HuH-7 (cell line): Measurements from ENCODE around the gene NODAL.
A peak's percentile ranks its signal among the peaks of the same experiment; 100 is the strongest.

Experiments used
- DNase-seq: peaks from one replicate; pipeline ENCODE4 v3.0.0; 2011; ENCODE audit warnings: low spot score

The NODAL gene

DNA sequence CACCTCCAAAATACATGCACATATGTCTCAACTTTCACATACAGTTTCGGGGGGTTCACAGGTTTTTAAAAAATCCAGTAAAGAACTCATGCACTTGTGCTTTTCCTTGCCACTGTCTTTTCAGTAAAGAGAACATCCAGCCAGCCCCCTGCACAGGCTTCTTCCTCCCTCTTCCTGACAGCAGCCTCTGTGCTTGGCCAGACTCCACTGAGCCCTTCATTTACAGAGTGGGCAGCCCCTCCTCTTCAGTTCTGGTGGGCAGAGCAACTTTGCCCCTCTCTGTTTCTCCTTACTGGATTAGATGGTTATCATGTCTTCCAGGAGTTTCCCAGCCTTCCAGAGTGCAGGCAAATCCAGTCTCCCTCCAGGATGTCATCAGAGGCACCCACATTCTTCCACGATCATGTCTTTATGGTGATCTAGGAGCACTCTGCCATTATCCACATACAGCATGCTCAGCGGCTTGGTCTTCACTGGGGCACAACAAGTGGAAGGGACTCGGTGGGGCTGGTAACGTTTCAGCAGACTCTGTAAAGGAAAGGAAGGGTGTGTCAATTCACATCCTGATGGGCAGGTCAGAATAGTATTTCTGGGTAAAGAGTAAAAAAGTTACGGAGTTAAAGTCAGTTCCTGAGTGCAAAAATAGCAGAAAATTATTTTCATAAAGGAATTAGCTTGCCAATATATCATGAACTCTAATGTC, 8.8 kb downstream of the NODAL start:
- no peak for DNase-seq

DNA sequence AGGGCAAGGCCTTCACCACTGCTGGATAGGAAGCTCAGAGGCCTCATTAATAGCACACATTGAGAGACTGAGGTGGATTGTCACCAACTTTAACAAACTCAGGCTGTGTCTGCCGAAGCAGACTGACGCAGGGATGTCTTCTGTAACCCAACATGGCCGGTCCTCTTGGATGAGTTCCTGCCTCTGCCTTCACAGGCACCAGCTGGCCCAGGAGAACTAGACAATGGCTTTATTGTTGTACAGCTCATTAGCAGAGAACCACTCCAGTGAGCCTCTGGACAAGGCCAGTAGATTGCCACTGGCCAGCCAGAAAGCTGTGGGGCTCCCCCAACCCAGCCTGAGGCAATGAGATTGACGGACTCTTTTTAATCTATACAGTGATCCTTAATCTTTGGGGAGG, 9.4 kb downstream of the NODAL start:
- no peak for DNase-seq

DNA sequence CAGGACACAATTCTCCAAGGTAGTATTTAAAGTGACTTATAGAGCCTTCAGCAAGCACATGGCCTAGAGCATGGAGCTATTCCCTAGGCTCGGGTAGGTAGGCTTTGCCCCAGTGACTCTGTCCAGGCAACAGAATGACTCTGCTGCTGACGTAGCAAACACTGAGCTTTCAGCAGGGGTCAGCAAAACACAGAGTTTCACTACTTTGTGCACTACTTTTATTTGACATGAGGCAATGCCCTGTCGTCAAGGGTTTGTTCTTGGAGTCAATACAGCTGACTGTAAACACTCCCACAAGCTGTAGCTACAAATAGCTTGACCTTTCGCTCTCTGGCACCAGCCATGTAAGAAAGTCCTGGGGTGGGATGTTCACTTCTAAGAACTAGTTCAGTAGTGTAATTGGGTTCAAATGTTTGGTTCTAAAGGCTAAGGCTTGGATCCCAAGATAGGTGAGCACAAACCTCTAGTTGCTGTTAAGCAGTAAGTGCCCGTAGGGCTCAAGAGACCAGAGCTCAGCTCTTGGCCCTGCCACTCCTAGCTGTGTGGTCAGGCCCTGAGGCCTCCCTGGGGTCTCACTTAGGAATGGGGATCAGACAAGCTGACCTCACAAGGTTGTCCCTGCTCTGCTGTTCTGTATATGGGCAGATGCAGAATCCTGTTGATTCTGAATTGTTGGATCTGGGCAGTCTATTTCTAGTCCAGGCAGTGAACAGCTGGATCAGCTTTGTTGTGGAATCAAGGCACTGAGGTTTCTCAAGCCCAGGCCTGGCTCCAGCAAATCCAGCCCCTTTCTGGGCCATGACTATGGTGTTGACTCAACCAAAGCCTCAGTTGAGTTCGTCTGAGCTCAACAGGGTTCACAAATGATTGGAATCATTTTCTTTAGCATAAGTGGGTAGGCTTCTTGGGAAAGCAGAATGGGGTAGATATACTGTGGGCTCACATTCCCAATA, 10.7 kb downstream of the NODAL start:
- DNase-seq, result peak; percentile 67

DNA sequence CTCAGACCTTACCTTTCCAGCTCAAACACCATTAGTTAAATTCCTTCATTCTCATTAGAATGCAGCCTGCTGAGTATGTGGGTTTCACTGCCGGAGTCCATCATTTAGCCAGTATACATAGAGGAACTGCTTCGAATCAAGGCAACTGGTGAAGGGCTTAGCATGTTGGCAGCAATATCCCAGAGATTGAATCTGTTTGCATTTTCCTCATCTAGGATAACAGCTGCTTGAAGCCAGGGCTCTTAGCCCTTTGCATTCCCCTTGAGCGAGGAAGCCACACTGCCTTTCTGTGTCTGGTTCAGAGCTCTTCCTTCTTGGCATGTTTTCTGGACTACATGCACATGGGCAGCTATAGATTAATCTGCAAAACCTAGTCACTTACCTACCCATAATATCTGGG, 14.7 kb downstream of the NODAL start:
- no peak for DNase-seq

DNA sequence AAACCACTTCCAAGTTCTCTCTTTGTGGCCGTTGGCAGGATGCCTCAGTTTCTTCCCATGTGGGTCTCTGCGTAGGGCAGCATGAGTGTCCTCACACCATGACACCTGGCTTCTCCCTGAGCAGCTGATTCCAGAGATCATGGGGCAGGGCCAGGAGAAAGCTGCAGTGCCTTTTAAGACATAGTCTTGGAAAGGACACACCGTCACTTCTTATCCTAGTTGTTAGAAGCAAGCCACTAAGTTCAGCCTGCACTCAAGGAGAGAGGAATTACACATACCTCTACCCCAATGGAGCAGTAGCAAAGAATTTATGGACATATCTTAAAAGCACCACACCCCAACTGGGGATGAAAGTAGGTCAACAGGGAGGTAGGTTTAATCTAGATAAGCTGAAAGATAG, 16.4 kb downstream of the NODAL start:
- DNase-seq, result no peak

DNA sequence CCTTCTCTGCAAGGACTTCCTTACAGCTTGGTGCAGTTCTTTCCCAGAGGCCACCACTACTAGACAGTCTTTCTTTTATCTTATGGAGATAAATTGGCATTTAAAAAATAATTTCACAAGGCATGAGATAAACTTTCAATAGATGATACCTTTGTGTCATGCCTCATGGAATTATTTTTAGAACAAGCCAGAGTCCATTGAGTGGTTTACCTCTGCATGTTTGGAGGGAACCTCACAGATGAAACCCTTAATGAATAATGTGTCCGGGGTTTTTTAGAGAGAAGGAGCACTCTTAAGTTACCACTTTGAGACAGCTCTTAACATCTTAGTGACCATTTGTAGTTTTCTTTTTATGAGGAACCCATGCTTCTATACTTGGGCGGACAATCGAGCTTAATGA, 17.2 kb downstream of the NODAL start:
- no peak for DNase-seq

DNA sequence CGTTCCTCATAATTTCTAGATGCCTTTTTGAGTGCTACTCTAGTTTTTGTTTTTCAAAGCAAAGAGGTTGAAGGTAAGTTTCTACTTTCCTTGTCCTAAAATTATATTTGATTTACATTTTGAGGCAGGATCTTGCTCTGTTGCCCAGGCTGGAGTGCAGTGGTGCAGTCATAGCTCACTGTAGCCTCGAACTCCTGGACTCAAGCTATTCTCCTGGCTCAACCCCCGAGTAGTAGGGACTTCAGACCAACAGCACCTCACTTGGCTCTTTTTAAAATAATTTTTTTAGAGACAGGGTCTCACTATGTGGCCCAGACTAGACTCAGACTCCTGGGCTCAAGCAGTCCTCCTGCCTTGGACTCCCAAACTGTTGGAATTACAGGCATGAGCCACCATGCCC, 22.8 kb downstream of the NODAL start:
- DNase-seq, result no peak

DNA sequence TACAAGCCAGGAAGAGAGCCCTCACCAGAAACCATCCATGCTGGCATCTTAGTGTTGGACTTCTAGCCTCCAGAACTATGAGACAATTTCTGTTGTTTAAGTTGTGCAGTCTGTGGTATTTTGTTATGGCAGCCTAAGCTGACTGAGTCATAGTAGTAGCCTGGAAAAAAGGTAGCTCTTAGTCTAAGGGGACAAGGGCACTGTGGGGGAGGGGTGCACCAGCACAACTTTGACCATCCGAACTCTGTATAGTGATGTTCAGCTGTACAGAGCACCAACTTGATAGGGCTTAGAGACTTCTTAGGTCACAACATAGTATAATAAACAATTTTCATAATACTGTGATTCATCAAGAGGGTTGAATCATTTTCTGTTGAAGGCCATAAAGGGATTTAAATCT, 23.3 kb downstream of the NODAL start:
- DNase-seq, result no peak

DNA sequence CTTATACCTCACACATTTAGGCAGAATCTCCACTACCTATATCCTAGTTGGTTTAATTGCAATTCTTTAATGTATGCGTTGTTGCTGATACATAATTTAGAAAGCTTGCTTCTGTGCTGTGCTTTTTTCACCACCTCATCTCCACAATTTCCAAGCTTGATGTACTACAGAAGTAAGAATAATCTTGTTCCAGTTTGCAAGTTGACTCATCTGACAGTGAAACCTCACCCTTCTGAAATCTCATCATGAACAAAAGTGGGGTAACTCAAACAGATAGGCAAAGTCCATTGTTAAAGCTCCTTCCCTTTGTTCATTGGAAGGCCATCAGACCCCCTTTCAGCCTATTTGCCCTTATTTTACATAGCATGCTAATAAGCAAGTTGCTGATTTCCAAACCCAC, 23.9 kb downstream of the NODAL start:
- DNase-seq, result no peak

DNA sequence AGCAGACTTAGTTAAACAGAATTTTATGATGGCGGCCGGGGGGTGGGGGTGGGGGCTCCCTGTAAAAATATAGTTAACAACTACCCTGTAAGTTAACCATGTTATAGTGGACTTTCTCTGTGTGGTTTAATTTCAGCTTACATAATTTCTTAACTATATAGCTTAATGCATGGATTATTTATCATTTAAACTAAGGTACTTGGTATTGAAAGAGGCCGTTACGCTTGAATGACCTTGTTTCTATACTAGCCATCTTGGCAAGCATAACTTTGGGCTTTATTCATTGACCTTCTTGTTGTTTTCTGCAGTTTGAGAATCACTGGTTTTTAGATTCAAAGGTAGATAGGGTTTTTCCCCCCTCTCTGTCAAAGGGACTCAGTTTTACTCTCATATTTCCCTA, 29.1 kb downstream of the NODAL start:
- DNase-seq, result no peak

DNA sequence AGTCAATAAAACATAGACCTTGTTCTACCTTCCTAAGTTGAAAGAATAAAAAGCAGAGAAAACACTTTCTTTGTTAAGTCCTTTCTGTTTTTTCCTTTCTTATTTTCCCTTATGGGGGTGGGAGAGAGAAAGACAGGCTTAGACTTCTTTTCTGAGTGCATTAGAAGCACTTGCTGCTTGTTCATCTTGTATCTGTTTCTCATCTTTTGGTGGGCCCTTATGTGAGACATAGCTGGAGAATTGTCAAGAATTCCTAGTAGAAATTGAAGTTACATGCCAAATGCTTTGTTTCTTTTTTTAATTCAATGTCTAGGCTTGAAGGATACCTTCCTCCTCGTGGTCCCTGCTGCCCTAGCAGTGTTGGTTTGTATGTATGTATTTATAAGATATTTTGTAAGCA, 30.9 kb downstream of the NODAL start:
- no peak for DNase-seq

DNA sequence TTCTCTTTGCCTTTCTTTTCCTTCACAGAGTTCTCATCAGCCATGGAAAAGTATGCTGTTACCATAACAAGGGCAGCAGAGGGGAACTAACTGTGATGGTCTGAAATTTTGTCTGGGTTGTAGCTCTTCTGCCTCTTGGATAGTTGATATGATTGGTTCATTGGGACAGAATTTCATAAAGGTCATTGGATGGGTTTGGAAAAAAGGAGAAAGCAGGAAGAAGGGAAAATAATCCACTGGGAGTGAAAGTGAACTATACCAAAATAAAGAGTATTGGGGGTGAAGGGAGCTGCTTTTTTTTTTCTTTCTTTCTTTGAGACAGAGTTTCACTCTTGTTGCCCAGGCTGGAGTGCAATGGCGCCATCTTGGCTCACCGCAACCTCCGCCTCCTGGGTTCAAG, 31.7 kb downstream of the NODAL start:
- DNase-seq, result no peak

DNA sequence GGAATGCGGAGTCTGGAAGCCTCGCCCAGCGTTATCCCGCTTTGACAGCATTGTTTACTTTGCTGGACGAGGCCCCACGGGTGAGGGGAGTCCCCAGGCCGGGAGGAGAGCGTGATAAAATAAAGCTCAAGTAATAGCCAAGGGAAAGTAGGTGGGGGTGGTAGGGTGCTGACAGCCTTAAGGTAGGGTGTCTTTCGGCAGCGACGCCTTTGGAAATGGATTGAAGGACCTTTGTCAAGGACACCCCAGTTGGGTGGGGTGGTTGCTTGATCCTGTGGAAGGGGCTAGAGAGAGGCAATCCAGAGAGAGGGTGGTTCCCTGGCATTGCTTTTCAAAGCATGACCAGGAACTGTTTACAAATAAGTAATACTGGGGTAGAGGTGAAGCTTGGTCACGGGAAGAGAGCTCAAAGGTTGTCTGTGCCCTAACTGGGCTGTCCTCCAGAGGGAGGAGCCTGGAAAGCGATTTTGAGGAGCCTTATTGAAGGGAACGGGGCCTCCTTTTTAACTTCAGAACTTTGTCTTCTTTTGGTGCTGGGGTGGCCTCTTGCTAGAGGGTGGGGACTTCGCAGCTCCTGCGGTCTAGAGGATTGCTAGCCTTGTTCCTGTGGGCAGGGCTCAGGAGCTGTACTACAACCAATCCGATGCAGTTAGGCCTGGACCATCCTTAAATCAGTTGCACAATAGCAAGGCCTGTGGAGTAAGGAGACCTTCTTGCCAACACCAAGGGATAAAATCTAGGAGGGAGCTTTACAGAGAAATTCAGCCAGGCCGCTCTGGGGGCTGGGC, 36.2 kb downstream of the NODAL start:
- peak; percentile 54 for DNase-seq

DNA sequence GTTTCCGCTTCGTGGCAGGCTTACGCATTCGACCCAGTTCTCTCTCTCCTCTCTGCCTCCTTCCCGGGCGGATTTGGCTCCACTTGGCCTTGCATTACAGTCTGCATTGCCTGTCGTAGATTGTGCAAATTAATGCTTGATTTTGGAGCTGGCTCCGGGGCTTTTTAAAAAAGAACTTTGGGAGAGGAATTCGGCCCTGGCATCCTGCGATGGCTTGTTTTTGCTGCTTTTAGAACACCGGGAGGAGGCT, 36.8 kb downstream of the NODAL start:
- no peak for DNase-seq

DNA sequence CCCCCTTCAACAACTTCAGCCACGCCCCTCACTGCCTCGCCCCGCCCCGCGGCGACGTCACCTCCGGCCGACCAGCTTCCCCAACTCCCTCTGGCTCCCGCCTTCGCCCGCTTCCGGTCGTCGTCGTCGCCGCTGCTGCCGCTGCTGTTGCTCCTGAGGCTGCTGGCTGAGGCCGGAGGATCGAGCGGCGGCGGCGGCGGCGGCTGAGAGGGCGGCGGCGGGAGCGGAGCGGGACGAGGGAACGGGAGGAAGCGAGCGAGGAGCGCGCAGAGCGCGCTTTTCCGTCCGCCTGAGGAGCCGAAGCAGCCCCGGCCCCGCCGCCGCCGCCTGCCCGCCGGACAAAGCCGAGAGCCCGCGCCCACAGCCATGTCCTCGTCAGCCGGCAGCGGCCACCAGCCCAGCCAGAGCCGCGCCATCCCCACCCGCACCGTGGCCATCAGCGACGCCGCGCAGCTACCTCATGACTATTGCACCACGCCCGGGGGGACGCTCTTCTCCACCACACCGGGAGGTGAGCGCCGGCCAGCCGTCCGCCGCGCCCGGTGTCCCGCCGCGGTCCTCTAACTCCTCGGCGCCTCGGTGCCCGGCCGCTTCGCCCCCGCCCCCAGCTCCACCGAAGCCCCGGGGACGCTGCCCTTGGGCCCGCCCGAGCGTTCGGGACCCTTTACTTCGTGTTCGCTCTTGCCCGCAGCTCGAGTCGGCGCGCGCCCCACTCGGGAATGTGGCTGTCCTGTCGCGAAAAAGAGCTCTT, 37.3 kb downstream of the NODAL start, which contains the start of gene EIF4EBP2:
Gene EIF4EBP2 (plus strand): TSS at position 110 of the 751 bp plus-strand sequence. CDS start 257 bp downstream, at position 367.
- DNase-seq, result peak; percentile 70

DNA sequence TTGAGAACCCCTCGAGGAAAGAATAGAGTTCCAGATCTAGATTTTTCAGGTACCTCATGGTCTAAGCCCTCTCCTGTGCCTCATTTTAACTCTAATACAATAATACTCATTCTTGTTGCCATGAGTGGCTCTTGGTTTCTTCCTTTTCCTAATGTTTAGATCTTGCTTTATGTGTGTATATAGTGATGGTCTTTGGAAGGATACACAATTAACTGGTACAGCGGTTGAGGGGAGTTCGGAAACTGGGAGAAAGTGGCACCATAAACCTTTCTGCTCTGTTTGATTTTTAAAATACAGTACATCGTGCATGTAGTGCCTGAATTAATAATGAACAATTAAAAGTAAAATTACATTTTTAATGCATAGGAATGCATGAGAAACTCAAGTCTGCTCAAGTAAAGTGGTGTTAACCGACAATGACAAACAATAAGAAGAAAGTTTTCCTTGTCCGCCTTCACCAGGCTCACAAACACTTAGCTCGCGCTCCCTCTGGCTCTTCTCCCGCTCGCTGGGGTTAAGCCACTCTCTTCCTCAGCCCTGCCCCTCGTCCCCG, 37.9 kb downstream of the NODAL start:
- no peak for DNase-seq

DNA sequence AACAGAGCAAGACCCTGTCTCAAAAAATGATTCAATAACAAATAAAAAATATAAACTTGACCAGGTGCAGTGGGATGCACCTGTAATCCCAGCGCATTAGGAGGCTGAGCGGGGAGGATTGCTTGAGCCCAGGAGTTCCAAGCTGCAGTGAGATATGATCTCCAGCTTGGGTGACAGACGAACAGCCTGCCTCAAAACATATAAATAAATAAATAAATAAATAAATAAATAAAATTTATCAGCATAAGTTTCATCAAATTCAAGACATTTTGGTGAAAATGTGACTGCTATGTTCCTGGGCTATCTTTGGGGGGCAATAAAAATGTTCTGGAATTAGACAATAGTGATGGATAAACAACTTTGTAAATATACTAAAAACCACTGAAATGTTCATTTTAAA, 42.3 kb downstream of the NODAL start:
- no peak for DNase-seq

DNA sequence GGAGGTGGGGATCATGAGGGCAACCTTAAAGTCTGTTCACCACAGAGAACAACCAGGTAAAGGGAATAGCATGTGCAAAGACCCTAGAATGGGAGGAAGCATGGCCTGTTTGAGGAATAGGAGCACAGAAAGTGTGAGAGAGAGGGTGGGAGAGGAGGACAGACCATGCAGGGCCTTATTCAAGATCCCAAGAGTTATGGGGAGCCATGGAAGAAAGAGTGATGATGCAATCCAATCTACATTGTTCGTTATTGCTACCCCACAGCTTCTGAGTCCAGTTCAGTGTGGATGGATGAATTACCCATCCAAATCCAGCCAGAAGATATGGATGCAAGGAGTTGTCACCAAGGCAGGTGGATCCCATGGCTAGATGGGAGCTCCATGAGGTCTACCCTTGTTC, 45.3 kb downstream of the NODAL start:
- no peak for DNase-seq

DNA sequence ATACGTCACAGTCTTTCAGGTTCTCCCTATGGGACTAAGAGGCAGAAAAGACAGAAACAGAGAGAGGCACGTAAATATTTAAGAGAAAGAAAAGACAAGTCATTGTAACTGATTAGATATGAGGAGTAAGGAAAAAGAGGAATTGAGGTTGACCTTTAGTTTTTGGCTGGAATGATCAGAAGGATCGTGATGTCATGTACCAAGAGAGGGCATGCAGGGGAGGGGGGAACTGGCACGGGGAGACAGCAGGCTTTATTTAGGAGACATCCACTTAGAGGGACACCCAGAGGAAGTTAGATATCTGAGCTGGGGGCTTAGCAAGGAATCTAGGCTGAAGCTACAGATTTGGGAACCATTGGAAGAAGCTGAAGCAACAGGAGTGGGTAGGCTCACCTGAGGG, 49.8 kb downstream of the NODAL start:
- no peak for DNase-seq
